Neural crest cell (in vitro differentiated cells): ENCODE results near the gene BZW2. TPM values are rescaled to one million over a fixed set of nuclear protein-coding genes. Genes with fewer than 3 reads are reported as not detected.
A peak's percentile ranks its signal among the peaks of the same experiment; 100 is the strongest.
"Not testable (repeated sequence)": the region's sequence is repeated elsewhere in the genome, so short reads cannot be mapped to it uniquely, and the experiment has no call there.

Experiments
- DNase-seq: peaks from one replicate; pipeline ENCODE4 v3.0.0; 2021; ENCODE audit warnings: low read depth, mixed read lengths, low spot score
- H3K27ac Mint-ChIP-seq: one replicate; pipeline ENCODE4 v1.8.0; 2021; ENCODE audit warnings: mild to moderate bottlenecking, mixed read lengths; ENCODE audit not compliant: unreplicated experiment
- H3K27me3 Mint-ChIP-seq: 2 replicates; pipeline ENCODE4 v1.8.0; 2021; ENCODE audit warnings: low read depth, mild to moderate bottlenecking, mixed read lengths
- H3K36me3 Mint-ChIP-seq: 2 replicates; pipeline ENCODE4 v1.8.0; 2021; ENCODE audit warnings: low read depth, mild to moderate bottlenecking, mixed read lengths
- H3K4me1 Mint-ChIP-seq: 2 replicates; pipeline ENCODE4 v1.8.0; 2021; ENCODE audit warnings: mixed read lengths
- H3K4me3 Mint-ChIP-seq: one replicate; pipeline ENCODE4 v1.8.0; 2021; ENCODE audit warnings: mild to moderate bottlenecking, mixed read lengths
- H3K9me3 Mint-ChIP-seq: 2 replicates; pipeline ENCODE4 v1.8.0; 2021; ENCODE audit warnings: mixed read lengths
- total RNA-seq: library from RNA; stranded (reverse); gene quantifications from 2 replicates; pipeline ENCODE4 v1.2.1, GENCODE V29; 2021
- TF ChIP-seq, protein P1 (sequence below): fragments of 200-600 bp; sonication (generic); conservative IDR thresholded peaks from 2 replicates; pipeline ENCODE4 v1.5.0; 2021; ENCODE audit warnings: antibody characterized with exemption, mild to moderate bottlenecking

Gene BZW2
- total RNA-seq, 1 donor from 2014 or later, result 98.2 TPM

DNA sequence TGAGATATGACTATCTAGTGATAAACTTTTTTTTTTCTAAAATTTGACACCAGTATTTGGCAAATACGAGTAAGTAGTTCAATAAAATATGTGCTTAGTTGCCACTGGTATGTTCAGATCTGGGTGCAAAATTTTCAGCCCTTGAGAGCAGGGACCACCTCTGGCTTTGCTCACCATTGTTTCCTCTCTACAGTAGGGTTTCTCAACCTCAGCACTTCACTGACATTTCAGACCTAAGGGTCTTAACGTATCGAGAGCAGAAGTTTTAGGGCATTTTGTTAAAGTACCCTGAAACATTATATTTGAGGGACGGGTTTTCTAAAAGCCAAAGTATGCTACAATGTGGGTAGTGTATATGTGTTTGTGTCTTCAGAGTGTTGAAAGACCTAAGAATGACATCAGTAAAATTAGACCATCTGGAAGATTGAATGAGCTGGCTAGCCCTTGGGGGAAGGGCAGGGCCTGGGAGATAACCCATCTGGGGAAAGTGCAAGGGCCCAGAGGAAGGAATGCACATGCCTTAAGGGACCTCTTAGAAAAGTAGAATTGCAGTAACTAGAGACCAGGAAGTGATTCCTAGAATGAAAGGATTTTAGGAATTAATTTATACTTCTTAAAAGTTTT is 11.8 kb downstream of the BZW2 start:
- DNase-seq, result no peak
- Mint-ChIP-seq H3K9me3 (no peaks in the 10 kb centered on the region), H3K27me3 (no peaks in the 10 kb centered on the region), H3K4me1 (peaks cover 45% of the 10 kb centered on the region), H3K36me3 (peaks cover 6% of the 10 kb centered on the region), H3K27ac (peak overlapping the region; percentile 51), H3K4me3 (peak overlapping the region; percentile 12)
- TF ChIP-seq, protein P1, sequence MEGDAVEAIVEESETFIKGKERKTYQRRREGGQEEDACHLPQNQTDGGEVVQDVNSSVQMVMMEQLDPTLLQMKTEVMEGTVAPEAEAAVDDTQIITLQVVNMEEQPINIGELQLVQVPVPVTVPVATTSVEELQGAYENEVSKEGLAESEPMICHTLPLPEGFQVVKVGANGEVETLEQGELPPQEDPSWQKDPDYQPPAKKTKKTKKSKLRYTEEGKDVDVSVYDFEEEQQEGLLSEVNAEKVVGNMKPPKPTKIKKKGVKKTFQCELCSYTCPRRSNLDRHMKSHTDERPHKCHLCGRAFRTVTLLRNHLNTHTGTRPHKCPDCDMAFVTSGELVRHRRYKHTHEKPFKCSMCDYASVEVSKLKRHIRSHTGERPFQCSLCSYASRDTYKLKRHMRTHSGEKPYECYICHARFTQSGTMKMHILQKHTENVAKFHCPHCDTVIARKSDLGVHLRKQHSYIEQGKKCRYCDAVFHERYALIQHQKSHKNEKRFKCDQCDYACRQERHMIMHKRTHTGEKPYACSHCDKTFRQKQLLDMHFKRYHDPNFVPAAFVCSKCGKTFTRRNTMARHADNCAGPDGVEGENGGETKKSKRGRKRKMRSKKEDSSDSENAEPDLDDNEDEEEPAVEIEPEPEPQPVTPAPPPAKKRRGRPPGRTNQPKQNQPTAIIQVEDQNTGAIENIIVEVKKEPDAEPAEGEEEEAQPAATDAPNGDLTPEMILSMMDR, result peak; percentile 37

DNA sequence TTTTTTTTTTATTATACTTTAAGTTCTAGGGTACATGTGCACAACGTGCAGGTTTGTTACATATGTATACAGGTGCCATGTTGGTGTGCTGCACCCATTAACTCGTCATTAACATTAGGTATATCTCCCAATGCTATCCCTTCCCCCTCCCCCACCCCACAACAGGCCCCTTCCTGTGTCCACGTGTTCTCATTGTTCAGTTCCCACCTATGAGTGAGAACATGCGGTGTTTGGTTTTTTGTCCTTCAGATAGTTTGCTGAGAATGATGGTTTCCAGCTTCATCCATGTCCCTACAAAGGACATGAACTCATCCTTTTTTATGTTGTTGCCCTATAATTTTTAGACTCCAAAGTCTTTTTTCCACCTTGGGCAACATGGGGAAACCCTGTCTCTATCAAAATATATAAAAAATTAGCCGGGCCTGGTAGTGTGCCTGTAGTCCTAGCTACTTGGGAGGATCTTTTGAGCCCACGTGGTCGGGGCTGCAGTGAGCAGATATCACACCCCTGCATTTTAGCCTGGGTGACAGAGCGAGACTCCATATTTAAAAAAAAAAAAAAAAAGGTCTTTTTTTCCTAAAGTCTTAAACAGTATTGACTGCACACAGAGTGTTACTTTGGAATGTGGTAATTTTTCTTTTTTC is 14.0 kb downstream of the BZW2 start:
- H3K9me3 Mint-ChIP-seq, H3K27ac Mint-ChIP-seq, DNase-seq, H3K4me3 Mint-ChIP-seq, H3K36me3 Mint-ChIP-seq, H3K27me3 Mint-ChIP-seq: not testable (repeated sequence)
- peaks cover 51% of the 10 kb centered on the region for H3K4me1 Mint-ChIP-seq

DNA sequence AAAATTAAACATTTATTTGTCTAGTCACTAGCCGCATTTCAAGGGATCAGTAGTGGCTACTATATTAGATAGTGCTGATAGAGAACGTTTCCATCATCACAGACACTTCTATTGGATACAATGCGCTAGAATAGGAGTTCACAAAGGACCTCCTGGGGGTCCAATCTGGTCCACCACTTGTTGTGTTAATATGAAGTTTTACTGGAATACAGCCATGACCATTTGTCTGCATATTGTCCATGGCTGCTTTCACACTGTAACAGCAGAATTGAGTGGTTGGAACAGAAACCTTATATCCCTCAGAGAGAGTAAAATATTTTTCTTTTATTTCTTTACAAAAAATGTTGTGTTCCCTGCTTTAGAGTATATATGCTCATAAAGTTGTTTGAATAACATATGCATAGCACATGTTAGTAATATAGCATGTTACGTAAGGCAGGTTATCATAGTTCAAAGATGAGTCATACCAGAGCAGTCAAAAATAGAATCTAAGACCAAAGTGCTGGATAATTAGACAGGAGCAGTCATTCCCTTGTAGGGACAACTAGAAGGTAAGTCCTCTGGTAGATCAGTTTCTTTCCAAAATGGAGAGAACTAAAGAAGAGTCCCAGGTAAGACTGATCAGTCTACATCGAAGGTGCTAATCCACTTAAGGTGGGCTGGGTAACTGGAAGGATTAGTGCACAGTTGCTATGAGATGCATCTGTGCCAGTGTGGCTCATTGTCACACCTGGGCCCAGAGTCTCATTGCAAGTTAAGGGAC is 14.9 kb downstream of the BZW2 start:
- Mint-ChIP-seq H3K36me3 (peaks cover 12% of the 10 kb centered on the region), H3K27ac (no peak overlapping the region), H3K4me3 (no peak overlapping the region), H3K4me1 (peaks cover 47% of the 10 kb centered on the region), H3K27me3 (no peaks in the 10 kb centered on the region), H3K9me3 (no peaks in the 10 kb centered on the region)
- DNase-seq, result no peak
- TF ChIP-seq, protein P1, result no peak

DNA sequence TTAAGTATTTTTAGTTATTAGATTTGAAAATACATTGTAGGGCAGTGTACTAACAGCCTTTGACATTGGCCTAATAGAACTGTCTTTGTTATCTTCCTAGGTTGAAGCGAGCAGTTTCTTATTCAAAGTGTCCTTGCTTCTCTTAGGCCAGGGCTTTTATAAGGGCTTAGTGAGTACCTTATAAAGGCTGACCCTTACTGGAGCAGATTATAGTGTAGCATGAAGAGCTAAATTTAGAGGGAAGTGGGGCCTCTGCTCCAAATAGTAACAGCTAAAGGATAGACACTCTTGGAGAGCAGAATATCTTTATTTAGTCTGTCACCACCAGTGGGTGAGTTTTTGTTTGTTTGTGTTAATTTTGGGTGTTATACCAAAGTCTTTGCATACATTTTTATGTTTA is 15.9 kb downstream of the BZW2 start:
- DNase-seq, result no peak
- no peak overlapping the region for H3K4me3 Mint-ChIP-seq
- no peaks in the 10 kb centered on the region for H3K9me3 Mint-ChIP-seq
- no peak overlapping the region for H3K27ac Mint-ChIP-seq
- H3K4me1 Mint-ChIP-seq, result peaks cover 42% of the 10 kb centered on the region
- H3K36me3 Mint-ChIP-seq, result peaks cover 9% of the 10 kb centered on the region
- no peaks in the 10 kb centered on the region for H3K27me3 Mint-ChIP-seq
- TF ChIP-seq, protein P1, result no peak

DNA sequence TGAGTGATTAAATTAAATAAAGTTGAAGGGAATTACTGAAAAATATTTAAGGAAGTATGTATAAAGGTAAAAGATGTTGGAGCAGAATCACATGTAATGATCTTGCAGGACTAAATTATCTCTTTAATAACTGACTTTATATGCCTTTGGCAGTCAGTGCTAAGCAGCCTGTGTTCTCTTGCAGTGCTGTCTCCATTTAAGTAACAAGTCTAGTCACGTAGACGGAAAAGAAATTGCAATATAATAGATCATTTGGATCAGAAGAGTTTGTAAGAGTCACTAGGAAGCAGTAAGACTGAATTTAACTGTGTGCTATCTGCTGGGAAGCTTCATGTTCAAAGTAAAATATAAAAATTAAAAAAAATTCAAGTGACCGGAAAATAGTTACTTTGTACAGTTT is 21.4 kb downstream of the BZW2 start:
- DNase-seq, result no peak
- Mint-ChIP-seq H3K36me3 (peaks cover 31% of the 10 kb centered on the region), H3K4me1 (peaks cover 37% of the 10 kb centered on the region)

More for the DNA sequence above, 21.4 kb downstream of the BZW2 start:
- no peak overlapping the region for H3K27ac Mint-ChIP-seq
- no peak overlapping the region for H3K4me3 Mint-ChIP-seq
- no peaks in the 10 kb centered on the region for H3K27me3 Mint-ChIP-seq
- TF ChIP-seq, protein P1, result no peak
- H3K9me3 Mint-ChIP-seq, result peaks cover 3% of the 10 kb centered on the region
